LNCaP clone FGC (cell line): Measurements from ENCODE around the gene UGCG.
"Not testable (repeated sequence)": the region's sequence is repeated elsewhere in the genome, so short reads cannot be mapped to it uniquely, and the experiment has no call there.

Source experiments
- DNase-seq: peaks from one replicate; pipeline ENCODE4 v3.0.0-alpha.2; 2011; ENCODE audit warnings: low read depth
- H3K4me3 ChIP-seq: 2 replicates; pipeline ENCODE4 v1.5.1; 2011; ENCODE audit warnings: mild to moderate bottlenecking, low read depth, low read length, control low read depth
- CTCF ChIP-seq: IDR thresholded peaks from 2 replicates; pipeline ENCODE4 v1.5.1; 2012; ENCODE audit warnings: mild to moderate bottlenecking; ENCODE audit not compliant: control insufficient read depth, insufficient read depth; ENCODE audit errors: extremely low read depth

UGCG gene

GRCh38 chr9:111874500-111874899 is 22.1 kb upstream of the UGCG start:
- no peak for DNase-seq
- TF ChIP-seq CTCF: no peak
- no peak overlapping the region for H3K4me3 ChIP-seq

- not testable (repeated sequence) for DNase-seq, H3K4me3 ChIP-seq
Observed at GRCh38 chr9:111875291-111875690, 21.3 kb upstream of the UGCG start.

GRCh38 chr9:111875691-111876090 is 20.9 kb upstream of the UGCG start:
- not testable (repeated sequence) for H3K4me3 ChIP-seq, DNase-seq

GRCh38 chr9:111876179-111876578 is 20.4 kb upstream of the UGCG start:
- no peak for DNase-seq
- no peak overlapping the region for H3K4me3 ChIP-seq
- no peak for TF ChIP-seq CTCF

- TF ChIP-seq CTCF: no peak
Observed at GRCh38 chr9:111877420-111877819, 19.2 kb upstream of the UGCG start.

GRCh38 chr9:111878946-111879345 is 17.7 kb upstream of the UGCG start:
- TF ChIP-seq CTCF: no peak
- no peak overlapping the region for H3K4me3 ChIP-seq
- DNase-seq: no peak

More at GRCh38 chr9:111877420-111877819, 19.2 kb upstream of the UGCG start:
- DNase-seq: no peak
- no peak overlapping the region for H3K4me3 ChIP-seq

- no peak for DNase-seq
- no peak overlapping the region for H3K4me3 ChIP-seq
- no peak for TF ChIP-seq CTCF
Observed at GRCh38 chr9:111886983-111887718, 9.5 kb upstream of the UGCG start.

GRCh38 chr9:111890334-111890733 is 6.3 kb upstream of the UGCG start:
- DNase-seq: peak; percentile 75
- H3K4me3 ChIP-seq: no peak overlapping the region
- TF ChIP-seq CTCF: no peak

GRCh38 chr9:111890867-111891266 is 5.7 kb upstream of the UGCG start:
- DNase-seq, H3K4me3 ChIP-seq: not testable (repeated sequence)
